Astrocyte of the spinal cord (primary cell): ENCODE measurements around the gene NCOA1.

Experiments
- DNase-seq: peaks from one replicate; pipeline ENCODE4 v3.0.0; 2011; ENCODE audit warnings: low read depth, low spot score
- H3K4me3 ChIP-seq: 2 replicates; pipeline ENCODE4 v1.5.1; 2011; ENCODE audit warnings: low read depth, mild to moderate bottlenecking, low read length, moderate library complexity
- in situ Hi-C: cut with HindIII; loops from 2 replicates; pipeline ENCODE4 v1.10.0; 2017; ENCODE audit warnings: low sequenced_read_pairs
- TF ChIP-seq, protein P1 (sequence below): IDR thresholded peaks from 2 replicates; pipeline ENCODE4 v1.5.1; 2012; ENCODE audit warnings: low read depth, mild to moderate bottlenecking, low read length, inconsistent platforms

NCOA1 gene

GRCh38 chr2:24744356-24744755, 253.3 kb downstream of the NCOA1 start:
- in situ Hi-C loops, result no loop called here
- no peak for DNase-seq
- TF ChIP-seq, protein P1, sequence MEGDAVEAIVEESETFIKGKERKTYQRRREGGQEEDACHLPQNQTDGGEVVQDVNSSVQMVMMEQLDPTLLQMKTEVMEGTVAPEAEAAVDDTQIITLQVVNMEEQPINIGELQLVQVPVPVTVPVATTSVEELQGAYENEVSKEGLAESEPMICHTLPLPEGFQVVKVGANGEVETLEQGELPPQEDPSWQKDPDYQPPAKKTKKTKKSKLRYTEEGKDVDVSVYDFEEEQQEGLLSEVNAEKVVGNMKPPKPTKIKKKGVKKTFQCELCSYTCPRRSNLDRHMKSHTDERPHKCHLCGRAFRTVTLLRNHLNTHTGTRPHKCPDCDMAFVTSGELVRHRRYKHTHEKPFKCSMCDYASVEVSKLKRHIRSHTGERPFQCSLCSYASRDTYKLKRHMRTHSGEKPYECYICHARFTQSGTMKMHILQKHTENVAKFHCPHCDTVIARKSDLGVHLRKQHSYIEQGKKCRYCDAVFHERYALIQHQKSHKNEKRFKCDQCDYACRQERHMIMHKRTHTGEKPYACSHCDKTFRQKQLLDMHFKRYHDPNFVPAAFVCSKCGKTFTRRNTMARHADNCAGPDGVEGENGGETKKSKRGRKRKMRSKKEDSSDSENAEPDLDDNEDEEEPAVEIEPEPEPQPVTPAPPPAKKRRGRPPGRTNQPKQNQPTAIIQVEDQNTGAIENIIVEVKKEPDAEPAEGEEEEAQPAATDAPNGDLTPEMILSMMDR, result no peak

DNA sequence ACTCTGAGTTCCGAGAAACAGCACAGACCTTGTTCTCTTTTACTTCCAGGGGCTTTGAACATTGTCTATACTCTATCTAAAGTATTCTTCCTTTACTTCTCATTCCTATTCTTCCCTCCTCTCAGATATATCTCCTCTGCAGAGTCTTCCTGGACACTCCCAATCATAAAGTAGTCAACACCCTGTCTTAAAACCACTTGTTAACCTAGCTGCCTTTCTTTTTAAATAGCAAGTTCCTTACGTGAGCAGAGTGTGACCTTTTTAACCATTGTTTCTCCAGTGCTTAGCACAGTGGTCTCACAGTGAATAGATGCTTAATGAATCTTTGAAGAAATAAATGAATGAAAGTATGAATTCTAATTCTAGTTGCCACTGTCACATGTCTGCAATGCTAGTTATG, 254.8 kb downstream of the NCOA1 start:
- TF ChIP-seq, protein P1, result no peak
- in situ Hi-C loops, result no loop called here
- DNase-seq, result no peak
- H3K4me3 ChIP-seq, result no peak overlapping the region

More at GRCh38 chr2:24744356-24744755, 253.3 kb downstream of the NCOA1 start:
- no peak overlapping the region for H3K4me3 ChIP-seq

DNA sequence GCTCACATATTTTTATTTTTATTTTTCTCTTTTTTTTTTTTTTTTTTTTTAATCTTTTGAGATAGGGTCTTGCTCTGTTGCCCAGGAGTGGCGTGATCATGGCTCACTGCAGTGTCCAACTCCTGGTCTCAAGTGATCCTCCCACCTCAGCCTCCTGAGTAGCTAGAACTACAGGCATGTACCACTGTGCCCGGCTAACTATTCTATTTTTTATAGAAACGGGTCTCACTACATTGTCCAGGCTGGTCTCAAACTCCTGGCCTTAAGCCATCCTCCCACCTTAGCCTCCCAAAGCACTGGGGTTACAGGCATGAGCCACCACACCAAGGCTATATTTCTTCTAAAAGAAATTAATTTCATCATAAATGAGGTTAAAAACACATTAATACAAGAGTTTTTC, 256.2 kb downstream of the NCOA1 start:
- TF ChIP-seq, protein P1, result no peak
- no peak overlapping the region for H3K4me3 ChIP-seq
- in situ Hi-C loops, result no loop called here
- no peak for DNase-seq

- no peak overlapping the region for H3K4me3 ChIP-seq
- in situ Hi-C loops, result no loop called here
- no peak for DNase-seq
- TF ChIP-seq, protein P1, result no peak
Measured at GRCh38 chr2:24749069-24749691, 258.1 kb downstream of the NCOA1 start.

- in situ Hi-C loops, result no loop called here
- no peak overlapping the region for H3K4me3 ChIP-seq
- no peak for DNase-seq
- TF ChIP-seq, protein P1, result no peak
Measured at GRCh38 chr2:24754985-24755705, 264.1 kb downstream of the NCOA1 start.

DNA sequence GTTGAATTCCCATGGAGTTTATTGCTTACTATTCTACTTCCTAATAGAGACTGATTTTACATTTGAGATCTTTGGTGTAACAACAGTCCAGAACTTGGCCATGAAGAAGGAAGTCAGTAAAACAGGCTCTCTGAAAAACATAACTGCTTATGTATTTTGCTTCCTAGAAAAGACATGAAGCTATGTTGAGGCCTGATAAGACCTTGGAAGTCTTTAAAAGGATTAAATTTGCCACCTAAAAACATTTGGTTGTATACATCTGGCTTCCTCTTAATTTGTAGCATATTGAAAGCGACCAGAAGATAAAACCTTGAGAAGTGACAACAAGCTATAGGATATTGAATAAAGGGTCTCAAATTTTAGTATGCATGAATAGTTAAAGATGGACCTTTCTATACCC, 265.7 kb downstream of the NCOA1 start:
- DNase-seq, result no peak
- H3K4me3 ChIP-seq, result no peak overlapping the region
- TF ChIP-seq, protein P1, result no peak
- in situ Hi-C loops, result no loop called here
